Activated CD8-positive, alpha-beta memory T cell treated with anti-CD3 and anti-CD28 coated beads for 48 hours (primary cell): ENCODE data around the gene ABCA5.

Experiments used
- DNase-seq, 3 experiments: peaks; one replicate each; pipeline ENCODE4 v3.0.0-alpha.2; 2020; ENCODE audit warnings: low read depth in 2 of 3, low spot score in 2 of 3

Gene ABCA5

DNA sequence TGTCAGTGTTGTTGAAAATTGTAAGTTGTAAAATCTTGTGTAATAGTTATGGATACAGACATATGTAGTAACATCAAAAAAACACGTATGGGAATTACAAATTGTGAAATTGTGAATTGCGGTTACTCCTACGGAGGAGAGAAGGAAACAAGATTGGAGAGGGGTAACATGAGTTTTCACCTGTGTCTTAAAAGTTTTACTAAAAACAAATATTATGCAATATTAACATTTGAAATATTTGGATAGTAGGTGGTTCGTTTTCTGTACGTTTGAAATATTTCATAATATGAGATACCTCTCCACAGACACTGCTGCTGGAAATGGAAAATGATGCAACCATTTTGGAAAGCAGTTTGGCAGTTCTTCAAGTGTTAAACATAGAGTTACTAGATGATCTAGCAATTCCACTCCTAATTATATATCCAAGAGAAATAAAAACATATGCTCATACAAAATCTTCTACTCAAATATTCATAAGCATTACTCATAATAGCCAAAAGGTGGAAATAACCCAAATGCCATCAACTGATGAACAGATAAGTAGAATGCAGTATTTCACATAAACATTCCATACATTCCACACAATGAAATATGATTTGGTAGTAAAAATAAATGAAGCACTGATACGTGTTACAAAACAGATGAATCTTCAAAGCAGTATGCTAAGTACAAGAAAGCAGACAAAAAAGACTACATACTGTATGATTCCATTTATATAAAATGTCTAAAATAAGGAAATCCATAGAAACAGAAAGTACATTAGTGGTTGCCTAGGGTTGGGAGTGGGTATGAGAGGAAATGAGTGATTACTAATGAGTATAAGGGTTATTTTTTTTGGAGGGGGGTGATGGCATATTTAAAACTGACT is 57.6 kb downstream of the ABCA5 start:
- no peak for DNase-seq

DNA sequence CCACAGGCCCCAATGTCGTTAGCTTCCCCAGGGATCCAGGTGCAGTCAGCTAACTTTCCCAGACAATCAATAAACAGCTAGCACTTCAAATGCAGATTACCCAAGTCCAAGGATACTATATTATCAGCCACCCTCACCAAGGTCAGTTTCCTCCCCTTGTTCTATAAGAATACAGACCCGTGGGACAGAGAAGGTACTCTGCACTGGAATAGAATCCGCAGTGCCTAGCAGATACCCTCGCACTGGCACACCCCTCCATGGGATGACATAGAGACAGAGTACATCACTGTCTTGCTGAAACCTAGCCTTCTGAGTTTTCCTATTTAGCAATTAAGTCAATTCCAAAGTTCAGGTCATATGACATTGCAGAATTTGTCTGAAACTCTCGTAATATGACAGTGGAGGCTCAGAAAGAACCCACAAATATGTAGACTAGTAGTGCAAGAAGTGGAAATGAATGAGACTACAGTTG is 58.4 kb downstream of the ABCA5 start:
- DNase-seq = no peak

DNA sequence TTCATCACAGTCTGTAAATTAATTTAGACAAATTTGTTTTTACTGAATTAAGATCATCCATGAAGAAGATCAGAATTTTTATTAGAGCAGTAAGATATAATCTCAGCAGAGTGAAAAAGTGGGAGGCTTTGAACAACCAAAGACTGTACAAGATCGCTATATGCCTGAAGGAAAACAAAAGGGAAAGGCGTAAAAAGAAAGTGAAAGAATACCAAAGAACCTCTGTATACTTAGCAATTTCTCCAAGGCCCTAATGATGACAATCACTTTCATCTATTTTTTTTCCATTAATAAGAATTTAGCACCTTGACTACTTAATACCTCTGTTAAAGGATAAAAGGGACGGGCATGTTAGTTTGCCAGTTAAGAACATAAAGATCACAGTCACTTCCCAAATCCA is 59.7 kb downstream of the ABCA5 start:
- DNase-seq = no peak

DNA sequence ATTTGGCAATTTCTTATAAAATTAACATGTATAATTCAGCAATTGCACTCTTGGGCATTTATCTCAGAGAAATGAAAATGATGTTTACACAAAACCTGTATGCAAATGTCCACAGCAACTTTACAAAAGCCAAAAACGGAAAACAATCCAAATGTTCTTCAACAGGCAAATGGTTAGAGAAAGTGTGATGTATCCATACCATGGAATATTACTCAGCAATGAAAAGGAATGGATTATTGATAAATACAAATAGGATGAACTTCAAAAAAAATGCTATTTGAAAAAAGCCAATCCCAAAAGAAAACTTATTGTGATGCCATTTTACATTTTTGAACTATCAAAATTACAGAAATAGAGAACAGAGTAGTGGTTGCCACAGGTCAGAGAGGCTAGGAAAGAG is 61.1 kb downstream of the ABCA5 start:
- no peak for DNase-seq

DNA sequence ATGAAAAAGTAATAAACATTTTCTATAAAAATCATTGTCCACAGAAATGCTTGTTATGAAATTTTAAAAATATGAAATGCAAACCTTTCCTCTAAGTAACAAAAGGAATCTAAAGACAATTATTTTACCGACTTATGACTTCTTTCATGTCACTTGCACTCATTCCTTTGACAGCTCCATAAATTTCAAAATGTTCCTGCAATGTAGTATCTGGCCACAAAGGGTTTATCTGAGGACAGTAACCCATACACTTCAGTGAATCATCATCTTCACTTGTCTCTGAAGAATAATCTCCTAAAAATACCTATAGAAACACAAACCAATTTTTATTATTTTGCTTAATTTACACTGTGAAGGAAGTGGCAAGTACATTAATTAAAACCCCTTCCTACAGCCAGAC is 72.7 kb downstream of the ABCA5 start:
- no peak for DNase-seq

DNA sequence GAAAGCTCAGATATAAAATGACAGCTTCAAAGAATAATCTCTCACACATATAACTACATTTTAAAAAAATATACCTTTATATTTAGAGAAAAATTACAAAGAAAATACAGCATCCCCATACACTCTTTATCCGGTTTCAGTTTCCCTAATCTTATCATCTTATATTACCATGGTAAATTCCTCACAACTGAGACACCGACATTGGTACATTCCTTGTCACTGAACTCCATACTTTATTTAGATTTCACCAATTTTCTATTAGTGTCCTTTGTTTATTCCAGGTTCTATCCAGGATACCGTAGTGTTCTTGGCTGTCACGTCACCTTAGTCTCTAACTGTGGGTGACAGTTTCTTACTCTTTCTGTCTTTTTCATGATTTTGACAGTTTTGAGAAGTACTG is 76.3 kb downstream of the ABCA5 start:
- DNase-seq = no peak

DNA sequence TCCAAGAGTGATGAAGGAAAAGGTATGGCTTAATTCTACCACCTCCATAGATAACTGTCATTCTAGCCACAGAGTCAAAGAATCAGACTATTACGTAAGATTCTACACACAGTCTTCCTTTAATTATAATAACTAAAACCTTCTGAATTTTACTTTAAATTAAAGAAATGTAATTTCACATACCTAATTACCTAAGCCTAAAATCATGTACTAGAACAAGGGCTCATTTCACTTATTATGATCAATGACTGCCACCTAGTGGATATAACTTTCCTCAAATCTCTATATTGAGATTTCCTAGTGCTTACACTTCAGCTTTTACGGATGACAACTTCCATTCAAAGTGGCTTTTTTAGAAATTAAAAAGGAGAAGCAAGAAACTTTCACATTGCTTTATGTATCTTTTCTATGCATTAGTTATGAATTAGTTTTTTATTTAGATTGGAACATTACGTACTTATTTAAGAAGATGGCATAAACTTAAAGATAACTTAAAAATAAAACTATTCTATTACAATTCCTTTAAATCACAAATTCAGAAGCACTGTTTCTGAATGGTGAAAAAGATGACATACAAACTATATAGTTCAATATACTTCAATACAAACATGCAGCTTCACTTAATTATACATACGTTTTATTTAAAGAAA is 80.1 kb downstream of the ABCA5 start:
- DNase-seq = no peak

DNA sequence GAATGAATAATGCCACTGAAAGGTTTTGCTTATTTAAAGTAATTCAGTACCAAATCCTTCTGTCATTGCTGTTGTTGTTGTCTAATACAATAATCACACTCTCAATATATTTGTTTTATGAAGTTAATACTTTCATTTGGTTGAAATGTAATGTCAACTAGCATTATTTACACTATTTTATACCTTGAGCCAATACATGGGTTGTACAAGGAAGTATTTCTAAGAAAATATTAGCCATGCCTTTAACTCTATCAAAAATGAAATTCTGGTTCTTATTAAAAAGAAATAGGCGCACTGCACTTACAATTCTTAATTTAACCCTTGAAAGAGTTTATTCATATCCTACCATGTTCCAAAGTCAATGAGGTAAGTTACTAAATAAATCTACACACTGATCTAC is 80.7 kb downstream of the ABCA5 start:
- no peak for DNase-seq

DNA sequence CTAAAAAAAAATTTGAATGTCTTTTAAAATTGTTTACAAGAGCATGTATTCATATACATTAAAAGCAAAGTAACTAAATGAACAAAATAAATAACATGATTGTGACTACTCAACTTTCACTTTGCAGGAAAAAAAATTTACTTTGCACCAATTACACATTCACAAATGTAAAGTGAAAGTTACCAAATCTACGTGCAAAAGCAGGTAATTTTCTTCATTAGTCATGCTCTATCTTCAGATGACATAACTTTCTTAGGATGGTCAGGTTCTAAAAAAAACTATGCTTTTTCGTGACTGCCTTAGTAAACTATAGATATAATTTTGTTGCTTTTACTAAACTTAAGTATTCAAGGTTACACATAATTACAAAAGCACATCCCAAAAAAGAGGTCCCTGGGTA is 81.3 kb downstream of the ABCA5 start:
- no peak for DNase-seq

DNA sequence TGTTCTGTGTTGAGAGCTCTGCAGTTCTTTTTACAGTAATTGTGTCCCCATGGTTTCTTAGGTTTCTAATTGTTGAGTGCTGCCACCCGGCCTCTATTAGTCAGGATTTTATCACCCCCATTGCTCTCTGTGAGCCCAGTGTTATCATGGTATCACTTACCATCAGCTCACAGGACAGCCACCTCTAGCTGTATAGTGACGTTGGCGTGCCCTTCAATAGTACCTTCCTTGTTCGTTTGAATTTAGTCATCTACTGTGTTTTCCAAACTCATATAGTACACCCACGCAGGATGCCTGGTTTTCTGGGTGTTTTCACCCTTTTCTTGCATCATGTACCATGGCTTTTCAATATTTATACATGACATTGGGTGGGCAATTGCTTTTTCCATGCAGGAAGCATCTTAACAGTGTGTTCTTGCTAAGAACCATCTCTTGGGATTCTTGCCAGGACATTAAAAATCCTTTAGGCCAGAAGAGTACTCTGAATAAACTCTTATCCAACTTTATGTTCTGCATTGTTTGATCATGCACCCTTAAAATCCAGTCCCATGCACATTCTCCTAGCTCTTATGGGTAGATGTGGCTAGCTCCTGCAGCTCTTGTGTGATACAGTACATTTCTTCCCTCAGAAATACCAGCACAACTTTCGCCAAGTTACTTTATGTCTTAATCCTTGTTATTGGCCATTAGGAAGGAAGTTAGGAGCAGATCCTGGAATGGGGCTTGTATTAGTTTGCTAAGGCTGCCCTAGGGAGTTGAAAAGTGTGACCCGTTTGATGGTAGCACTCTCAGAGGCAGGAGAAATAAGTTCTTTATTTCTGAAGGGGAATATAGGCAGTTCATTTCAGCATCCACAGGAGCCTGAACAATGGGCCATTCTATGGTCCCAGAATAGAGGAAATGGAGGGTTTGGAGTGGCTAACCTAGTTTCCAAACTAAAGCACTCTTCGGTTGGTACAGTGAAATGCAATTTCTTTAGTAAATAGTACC is 87.0 kb downstream of the ABCA5 start:
- no peak for DNase-seq

DNA sequence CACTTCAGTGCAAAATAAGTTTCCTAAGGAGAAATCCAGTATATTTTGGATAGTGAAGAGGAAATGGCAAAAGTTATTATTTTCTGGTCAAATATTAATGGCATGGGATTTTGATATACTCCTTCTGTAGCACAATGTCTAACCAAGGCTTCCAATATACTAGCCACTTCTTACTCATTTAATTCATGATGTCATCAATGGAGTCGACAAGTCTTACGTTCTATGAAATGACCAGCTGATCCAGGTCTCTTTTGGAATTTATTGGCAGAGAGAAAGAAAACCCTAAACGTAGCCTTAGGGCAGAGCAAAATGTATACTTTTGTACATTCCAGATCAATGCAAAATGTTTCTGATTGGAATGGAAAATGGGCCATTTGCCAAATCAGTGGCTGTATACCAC is 90.0 kb downstream of the ABCA5 start:
- DNase-seq = no peak

DNA sequence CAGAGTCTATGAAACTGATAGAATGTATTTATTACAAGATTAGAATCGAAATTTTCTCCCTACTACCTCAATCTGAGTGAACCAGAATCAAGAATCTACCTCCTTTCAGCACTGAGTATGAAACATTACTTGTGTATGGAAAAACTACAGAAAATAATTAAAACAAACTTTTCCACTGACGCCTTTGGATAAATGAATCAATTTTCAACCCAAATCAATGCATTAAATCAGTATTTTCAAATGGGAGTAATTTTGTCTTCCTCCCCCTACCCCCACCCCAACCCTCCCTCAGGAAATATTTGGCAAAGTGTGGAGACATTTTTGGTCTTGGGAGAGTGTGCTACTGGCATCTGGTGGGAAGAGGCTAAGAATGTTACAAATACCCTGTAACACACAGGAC is 90.5 kb downstream of the ABCA5 start:
- no peak for DNase-seq

DNA sequence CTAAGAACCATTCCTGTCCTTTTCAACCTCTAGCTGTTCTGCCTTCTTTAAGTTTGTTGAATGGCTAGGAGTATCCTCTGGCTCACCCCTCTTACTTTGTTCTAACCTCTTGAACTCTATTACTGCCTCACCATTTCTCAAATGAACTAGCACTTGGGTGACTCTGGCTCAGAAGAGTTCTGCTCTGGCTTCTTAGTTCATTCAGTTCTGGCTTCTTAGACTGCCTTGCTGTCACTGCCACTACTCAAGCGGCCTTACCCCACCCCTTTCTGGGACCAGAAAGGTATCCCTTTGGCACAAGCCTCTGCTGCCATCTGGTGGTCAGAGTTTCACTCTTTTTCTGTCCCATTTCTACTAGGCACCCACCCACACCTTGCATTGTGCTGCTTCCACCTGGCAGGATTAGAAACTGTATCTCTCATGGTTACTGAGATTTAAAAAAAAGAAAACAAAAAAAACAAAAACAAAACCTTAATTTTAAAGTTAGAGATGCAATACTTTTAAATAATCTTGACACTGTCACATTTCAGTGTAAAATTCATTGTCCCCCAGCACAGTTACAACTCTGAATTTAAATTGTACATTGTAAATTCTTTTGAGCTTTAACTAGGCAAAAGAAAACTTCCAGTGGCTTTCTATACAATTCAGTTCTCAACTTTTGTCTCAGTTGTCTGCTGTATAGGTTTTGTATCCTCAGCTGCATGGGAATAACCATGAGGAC is 91.4 kb downstream of the ABCA5 start:
- DNase-seq = peak; percentile 11 to 42 (median 21)

DNA sequence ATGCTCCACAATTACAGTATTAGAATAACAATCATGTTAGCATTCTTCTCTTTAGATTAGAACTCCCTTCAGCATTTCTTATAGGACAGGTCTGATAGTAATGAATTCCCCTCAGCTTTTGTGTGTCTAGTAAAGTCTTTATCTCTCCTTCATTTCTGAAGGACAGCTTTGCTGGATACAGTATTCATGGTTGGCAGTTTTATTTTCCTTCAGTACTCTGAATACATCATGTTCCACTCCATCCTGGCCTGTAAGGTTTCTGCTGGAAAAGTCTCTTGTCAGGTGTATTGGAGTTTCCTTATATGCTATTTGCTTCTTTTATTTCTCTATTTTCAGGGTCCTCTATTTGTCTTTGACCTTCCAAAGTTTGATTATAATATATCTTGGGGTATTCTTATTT is 94.3 kb downstream of the ABCA5 start:
- no peak for DNase-seq

DNA sequence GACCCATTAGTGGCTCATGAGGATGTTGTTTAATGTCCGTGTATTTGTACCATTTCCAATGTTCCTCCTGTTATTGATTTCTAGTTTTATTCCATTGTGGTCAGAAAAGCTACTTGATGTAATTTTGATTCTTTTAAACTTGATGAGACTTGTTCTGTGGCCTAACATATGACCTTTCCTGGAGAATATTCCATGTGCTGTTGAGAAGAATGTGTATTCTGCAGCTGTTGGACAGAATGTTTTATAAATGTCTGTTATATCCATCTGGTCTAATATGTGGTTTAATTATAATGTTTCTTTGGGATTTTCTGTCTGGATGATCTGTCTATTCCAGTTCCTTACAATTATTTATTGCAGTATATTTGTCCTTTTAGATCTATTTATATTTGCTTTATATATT is 95.4 kb downstream of the ABCA5 start:
- no peak for DNase-seq

DNA sequence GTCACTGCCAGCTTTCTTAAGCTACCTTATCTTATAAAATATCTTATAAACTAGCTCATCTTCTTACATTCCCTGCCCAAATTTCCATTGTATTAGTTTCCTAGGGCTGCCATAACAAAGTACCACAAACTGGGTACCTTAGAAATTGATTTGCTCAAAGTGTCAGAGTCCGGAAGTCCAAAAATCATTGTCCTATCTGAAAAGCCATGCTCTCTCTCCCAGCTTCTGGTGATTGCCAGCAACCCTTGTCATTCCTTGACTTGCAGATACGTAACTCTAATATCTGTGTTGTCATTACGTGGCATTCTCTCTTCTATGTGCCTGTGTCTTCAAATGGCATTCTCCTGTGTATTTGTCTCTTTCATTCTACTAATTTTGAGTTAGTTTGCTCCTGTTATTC is 96.0 kb downstream of the ABCA5 start:
- no peak for DNase-seq

DNA sequence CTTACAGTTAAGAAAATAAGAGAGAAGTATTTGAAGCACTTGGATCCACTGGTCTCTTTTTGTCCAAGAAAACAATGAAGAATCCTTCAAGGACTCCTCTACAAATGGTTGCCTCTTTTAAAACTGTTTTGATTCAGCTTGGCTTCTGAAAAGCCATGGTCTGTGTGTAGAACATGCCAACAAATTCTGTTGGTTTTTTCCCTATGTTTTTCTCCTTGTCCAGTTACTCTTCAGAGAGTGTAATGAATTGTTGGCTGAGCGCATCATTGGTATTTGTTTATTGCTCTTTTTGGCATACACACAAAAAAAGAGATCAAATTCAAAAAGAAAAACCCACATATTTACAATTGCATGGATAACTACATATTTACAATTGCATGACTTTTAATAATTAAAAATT is 98.4 kb downstream of the ABCA5 start, which contains the start of gene ABCA10:
Gene ABCA10, minus strand, starts transcription at position 249 of the 400 bp plus-strand sequence. CDS start 3,466 bp downstream, outside the sequence.
- no peak for DNase-seq

DNA sequence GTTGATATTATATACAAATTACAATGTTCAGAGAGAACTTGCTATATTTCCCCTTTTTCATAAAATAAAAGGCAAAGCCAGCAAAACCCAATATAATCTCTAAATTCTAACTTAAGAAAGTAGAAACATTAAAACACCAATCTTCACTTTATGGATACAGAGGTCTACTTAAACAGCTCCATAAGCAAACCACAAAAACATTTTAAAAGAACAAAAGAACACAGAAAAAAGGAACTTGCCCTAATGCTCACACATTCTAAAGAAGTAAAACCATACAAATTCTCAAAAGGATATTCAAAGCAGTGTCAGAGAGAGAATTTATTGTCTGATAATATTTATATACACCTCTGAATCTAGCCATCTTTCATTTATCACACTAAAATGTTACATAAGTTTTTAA is 98.9 kb downstream of the ABCA5 start:
- no peak for DNase-seq

DNA sequence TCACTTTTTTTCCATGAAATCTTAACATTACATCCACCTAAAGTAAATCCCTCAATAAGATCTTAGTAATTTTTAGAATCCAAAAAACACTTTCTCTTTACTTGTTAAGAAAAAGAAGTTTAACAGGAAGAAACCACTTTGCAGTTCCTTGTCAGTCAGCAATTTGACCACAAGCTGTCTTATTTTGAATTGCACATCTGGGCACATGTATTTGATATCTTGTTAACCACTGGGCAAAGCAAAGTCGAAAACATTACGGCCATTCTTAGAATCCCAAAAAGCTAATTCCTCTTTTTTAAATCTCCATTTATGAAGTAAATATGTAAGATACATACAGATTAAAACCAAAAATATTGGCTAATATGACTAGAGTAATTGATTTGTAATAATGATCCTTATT is 99.4 kb downstream of the ABCA5 start:
- DNase-seq = no peak

DNA sequence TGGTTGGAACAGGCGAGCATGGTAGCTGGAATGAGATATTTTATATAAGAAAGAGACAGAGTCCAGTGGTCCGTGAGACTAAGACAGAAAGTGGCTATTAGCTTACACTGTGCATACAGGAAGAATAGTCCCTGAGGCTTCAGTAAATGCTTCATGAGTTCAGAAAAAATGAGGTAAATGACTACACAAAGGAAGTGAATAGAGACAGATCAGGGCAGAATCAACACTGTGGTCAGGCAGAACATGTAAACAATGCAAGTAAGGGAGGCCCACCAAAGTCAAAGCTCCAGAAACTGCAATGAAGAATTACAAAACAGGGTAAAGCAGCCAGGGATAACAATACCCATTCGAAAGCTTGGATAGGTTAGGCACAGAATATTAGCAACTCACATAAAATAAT is 103.1 kb downstream of the ABCA5 start:
- DNase-seq = no peak
